ENCODE data around the gene COPE. TPM values are rescaled to one million over a fixed set of nuclear protein-coding genes. Genes with fewer than 3 reads are reported as not detected.

Gene COPE
- total RNA-seq, 1 donor from 2014 or later = 177 TPM

DNA sequence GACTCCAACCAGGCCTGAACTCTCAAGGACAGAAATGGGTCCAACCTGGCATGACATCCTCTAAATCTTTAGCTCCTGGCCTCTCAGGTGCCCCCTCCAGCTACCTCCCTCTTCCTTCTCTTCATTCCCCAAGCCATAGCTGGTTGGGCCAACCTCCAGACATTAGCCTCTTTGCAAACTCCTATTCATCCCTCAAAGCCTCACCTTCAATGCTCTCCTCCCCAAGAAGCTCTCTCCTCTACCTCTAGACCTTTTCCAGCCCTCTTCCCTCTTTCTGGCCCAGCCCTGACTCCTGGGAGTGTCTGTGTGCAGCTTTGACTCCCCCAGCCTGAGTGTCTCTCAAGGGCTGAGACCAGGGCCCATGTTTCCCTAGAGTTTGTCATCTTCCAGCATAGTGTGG lies 27.1 kb upstream of the COPE start:
- H3K27me3 Mint-ChIP-seq (ENCODE audit: unreplicated experiment) = peaks cover 19% of the 10 kb centered on the region
- H3K9me3 Mint-ChIP-seq (ENCODE audit: unreplicated experiment) = peaks cover 8% of the 10 kb centered on the region
- peak overlapping the region; percentile 8 for H3K27ac Mint-ChIP-seq (ENCODE audit: unreplicated experiment)
- DNase-seq = no peak
- TF ChIP-seq, protein P1, sequence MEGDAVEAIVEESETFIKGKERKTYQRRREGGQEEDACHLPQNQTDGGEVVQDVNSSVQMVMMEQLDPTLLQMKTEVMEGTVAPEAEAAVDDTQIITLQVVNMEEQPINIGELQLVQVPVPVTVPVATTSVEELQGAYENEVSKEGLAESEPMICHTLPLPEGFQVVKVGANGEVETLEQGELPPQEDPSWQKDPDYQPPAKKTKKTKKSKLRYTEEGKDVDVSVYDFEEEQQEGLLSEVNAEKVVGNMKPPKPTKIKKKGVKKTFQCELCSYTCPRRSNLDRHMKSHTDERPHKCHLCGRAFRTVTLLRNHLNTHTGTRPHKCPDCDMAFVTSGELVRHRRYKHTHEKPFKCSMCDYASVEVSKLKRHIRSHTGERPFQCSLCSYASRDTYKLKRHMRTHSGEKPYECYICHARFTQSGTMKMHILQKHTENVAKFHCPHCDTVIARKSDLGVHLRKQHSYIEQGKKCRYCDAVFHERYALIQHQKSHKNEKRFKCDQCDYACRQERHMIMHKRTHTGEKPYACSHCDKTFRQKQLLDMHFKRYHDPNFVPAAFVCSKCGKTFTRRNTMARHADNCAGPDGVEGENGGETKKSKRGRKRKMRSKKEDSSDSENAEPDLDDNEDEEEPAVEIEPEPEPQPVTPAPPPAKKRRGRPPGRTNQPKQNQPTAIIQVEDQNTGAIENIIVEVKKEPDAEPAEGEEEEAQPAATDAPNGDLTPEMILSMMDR (IDR thresholded peaks at IDR 0.05; ENCODE audit: partially characterized antibody, unreplicated experiment) = no peak
- peaks cover 4% of the 10 kb centered on the region for H3K36me3 Mint-ChIP-seq (ENCODE audit: unreplicated experiment)
- H3K4me3 Mint-ChIP-seq (ENCODE audit: unreplicated experiment) = no peak overlapping the region
- H3K4me1 Mint-ChIP-seq (ENCODE audit: low read depth, unreplicated experiment) = peaks cover 8% of the 10 kb centered on the region

DNA sequence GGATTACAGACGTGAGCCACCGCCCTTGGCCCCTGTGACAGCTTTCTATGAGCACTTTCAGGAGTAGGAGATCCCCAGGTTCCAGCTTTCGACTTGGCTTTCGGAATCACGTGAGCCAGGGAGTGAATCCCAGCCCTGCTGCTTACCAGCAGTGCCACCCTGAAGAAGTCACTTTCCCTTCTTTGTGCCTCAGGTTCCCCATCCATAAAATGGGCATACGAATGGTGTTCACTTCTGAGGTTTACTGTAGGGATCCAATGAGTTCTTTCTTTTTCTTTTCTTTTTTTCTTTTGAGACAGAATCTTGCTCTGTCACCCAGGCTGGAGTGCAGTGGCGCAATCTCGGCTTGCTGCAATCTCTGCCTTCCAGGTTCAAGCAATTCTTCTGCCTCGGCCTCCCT lies 26.1 kb upstream of the COPE start:
- Mint-ChIP-seq H3K4me3 (ENCODE audit: unreplicated experiment) (no peak overlapping the region), H3K27ac (ENCODE audit: unreplicated experiment) (no peak overlapping the region), H3K27me3 (ENCODE audit: unreplicated experiment) (peaks cover 20% of the 10 kb centered on the region), H3K9me3 (ENCODE audit: unreplicated experiment) (peaks cover 10% of the 10 kb centered on the region), H3K36me3 (ENCODE audit: unreplicated experiment) (peaks cover 4% of the 10 kb centered on the region), H3K4me1 (ENCODE audit: low read depth, unreplicated experiment) (peaks cover 8% of the 10 kb centered on the region)
- DNase-seq = no peak
- TF ChIP-seq, protein P1 (IDR thresholded peaks at IDR 0.05; ENCODE audit: partially characterized antibody, unreplicated experiment) = no peak

DNA sequence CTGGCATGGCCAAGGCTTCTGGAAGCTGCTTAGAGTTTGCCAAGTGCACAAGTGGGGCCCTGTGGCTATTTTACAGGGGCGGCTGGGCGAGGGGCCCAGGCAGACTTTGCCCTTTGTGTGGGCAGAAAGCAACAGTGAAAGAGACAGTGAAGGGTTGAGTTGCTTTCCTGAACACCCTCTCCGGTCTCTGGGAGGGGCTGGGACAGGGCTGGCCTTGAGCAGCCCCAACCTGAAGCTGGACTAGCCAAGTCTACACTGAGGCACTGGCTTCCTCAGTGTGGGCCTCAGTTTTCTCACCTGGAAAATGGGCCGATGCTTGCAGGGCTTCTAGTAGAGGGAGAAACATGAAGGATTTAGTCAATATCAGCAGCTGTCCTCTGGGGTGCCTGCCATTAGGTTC lies 24.3 kb upstream of the COPE start:
- DNase-seq = no peak
- peaks cover 4% of the 10 kb centered on the region for H3K36me3 Mint-ChIP-seq (ENCODE audit: unreplicated experiment)
- peaks cover 12% of the 10 kb centered on the region for H3K4me1 Mint-ChIP-seq (ENCODE audit: low read depth, unreplicated experiment)
- H3K4me3 Mint-ChIP-seq (ENCODE audit: unreplicated experiment) = no peak overlapping the region
- peaks cover 10% of the 10 kb centered on the region for H3K9me3 Mint-ChIP-seq (ENCODE audit: unreplicated experiment)
- peaks cover 20% of the 10 kb centered on the region for H3K27me3 Mint-ChIP-seq (ENCODE audit: unreplicated experiment)
- H3K27ac Mint-ChIP-seq (ENCODE audit: unreplicated experiment) = no peak overlapping the region
- TF ChIP-seq, protein P1 (IDR thresholded peaks at IDR 0.05; ENCODE audit: partially characterized antibody, unreplicated experiment) = no peak

DNA sequence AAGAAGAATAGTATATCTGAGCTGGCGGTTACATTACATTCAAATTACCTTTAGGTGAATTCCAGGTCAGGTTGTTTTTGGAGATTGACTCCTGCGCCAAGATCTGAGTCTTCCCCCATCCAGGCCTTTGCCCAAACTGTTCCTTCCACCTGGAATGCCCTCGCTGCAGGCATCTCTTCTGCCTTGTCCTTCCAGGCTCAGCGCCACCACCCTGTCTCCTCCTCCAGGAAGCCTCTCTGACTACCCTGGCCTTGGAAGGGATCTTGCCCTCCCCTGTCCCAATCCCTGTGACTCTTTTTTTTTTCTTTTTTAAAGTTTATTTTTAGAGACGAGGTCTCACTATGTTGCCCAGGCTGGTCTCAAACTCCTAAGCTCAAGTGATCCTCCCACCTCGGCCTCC lies 23.5 kb upstream of the COPE start:
- peak overlapping the region; percentile 20 for H3K4me3 Mint-ChIP-seq (ENCODE audit: unreplicated experiment)
- TF ChIP-seq, protein P1 (IDR thresholded peaks at IDR 0.05; ENCODE audit: partially characterized antibody, unreplicated experiment) = no peak
- H3K36me3 Mint-ChIP-seq (ENCODE audit: unreplicated experiment) = peaks cover 4% of the 10 kb centered on the region
- H3K27ac Mint-ChIP-seq (ENCODE audit: unreplicated experiment) = peak overlapping the region; percentile 99
- peaks cover 10% of the 10 kb centered on the region for H3K9me3 Mint-ChIP-seq (ENCODE audit: unreplicated experiment)
- DNase-seq = no peak
- peaks cover 19% of the 10 kb centered on the region for H3K27me3 Mint-ChIP-seq (ENCODE audit: unreplicated experiment)
- peaks cover 12% of the 10 kb centered on the region for H3K4me1 Mint-ChIP-seq (ENCODE audit: low read depth, unreplicated experiment)

DNA sequence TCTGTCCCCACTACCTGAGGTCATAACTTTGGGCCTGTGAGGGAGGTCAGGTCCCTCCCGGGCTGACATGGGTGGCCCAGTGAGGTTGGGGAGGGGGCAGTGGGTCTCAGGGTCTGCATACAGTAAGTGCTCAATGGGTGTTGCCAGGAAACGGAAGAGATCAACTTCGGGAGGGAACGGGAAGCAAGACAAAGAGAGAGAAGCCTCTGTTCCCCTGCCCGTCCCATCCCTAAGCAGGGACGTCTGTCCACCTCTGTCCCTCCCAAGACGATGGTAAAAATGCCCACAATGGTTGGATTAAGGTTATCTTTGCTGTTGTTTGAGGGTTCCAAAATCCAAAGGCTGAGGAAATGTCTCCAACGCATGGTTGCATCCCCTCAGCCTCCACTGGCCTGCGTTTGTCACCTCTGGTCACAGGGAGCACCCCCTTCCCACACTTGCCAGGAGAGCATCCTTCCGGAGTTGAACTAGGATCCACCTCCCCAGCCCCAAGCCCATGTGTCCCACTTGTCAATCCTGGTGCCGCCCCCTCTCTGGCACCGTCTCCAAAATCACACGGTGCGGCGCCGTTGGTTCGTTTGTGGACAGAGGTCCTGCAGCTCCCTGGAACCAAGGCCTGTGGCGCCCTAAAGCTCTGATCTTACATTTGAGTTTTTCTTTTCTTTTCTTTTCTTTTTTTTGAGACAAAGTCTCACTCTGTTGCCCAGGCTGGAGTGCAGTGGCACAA lies 22.6 kb upstream of the COPE start:
- Mint-ChIP-seq H3K36me3 (ENCODE audit: unreplicated experiment) (peaks cover 4% of the 10 kb centered on the region), H3K9me3 (ENCODE audit: unreplicated experiment) (peaks cover 12% of the 10 kb centered on the region), H3K4me3 (ENCODE audit: unreplicated experiment) (peak overlapping the region; percentile 85), H3K27ac (ENCODE audit: unreplicated experiment) (peak overlapping the region; percentile 99), H3K4me1 (ENCODE audit: low read depth, unreplicated experiment) (peaks cover 12% of the 10 kb centered on the region), H3K27me3 (ENCODE audit: unreplicated experiment) (peaks cover 19% of the 10 kb centered on the region)
- DNase-seq = no peak
- TF ChIP-seq, protein P1 (IDR thresholded peaks at IDR 0.05; ENCODE audit: partially characterized antibody, unreplicated experiment) = no peak
